ENCODE measurements around the gene TTC24.

TTC24 gene

GRCh38 chr1:156559086-156559796 is 20.3 kb upstream of the TTC24 start:
- no peak for TF ChIP-seq CTCF (IDR thresholded peaks at IDR 0.05; ENCODE audit: low read depth, low read length, missing control alignments)
- in situ Hi-C loops (cut with HindIII; ENCODE audit: low sequenced_read_pairs), result no loop called here
- no peak for DNase-seq (ENCODE audit: low read depth)
- H3K4me3 ChIP-seq (ENCODE audit: low read depth, low read length), result no peak overlapping the region

DNA sequence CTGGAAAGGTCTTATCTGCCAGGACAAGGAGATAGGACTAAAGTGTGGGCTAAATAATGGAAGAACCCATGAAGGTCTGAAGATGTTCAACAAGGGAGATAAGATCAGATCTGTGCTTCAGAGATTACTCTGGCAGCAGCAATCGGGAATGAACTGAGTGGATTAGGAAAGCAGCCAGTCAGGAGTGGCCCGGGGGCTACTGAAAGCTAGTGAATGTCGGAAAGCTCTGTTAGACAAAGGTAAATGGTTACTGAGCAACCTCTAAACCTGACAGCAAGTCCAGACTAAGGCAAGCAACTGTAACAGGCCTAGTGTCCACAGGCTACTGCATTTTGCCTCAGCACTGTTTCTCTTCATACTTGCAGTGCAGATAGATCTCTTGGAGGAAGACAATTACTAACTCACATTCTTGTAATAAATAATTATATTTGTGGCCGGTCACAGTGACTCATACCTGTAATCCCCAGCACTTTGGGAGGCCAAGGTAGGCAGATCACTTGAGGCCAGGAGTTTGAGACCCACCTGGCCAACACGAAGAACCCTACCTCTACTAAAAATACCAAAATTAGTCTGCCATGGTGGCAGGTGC is 19.6 kb upstream of the TTC24 start:
- no peak for DNase-seq (ENCODE audit: low read depth)
- TF ChIP-seq CTCF (IDR thresholded peaks at IDR 0.05; ENCODE audit: low read depth, low read length, missing control alignments), result no peak
- H3K4me3 ChIP-seq (ENCODE audit: low read depth, low read length), result no peak overlapping the region
- in situ Hi-C loops (cut with HindIII; ENCODE audit: low sequenced_read_pairs), result no loop called here

DNA sequence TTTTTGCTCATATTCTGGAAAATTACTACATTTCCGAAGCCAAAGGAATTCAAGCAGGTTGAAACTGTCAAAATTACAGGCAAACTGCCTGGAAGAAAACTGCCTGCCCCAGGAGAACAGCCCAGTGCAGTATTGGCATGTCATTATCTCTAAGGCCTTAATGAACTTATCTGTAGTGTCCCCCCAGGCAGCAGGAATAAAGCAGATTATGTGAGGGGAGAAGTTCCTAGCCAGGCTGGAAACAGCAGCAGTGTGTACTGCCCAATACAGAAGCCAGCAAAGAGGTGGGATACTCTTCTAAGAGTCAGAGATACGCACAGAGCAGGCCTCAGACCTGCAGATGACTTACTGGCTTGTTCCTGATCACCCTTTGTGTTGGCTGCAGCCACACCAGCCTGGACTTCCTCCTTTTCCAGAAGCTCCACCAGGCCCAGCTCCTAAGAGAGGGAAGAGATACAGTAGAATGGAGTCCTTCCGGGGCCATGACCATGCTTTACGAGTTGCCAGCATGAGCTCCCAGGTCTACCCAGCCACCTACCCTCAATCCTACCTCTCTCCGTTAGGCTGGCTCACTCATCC is 18.8 kb upstream of the TTC24 start:
- no peak overlapping the region for H3K4me3 ChIP-seq (ENCODE audit: low read depth, low read length)

DNA sequence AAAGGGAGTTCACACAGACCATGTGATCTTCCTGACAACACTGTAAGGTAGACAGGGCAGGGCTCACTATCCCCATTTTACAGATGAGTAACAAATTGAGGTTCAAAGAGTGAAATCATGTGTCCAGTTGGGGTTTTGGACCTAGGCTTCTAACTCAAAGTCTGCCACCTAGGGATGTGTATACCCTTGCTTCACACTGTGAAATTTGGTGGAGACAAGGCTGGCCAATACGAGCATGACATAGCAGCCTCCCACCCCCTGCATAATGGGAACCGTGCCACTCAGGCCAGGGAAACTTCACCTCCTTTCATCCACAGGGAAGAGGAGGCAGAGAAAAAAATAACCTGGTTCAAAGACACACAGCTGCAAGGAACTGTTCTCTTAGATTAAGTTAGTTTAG is 14.0 kb upstream of the TTC24 start:
- in situ Hi-C loops (cut with HindIII; ENCODE audit: low sequenced_read_pairs), result no loop called here
- no peak for DNase-seq (ENCODE audit: low read depth)
- no peak for TF ChIP-seq CTCF (IDR thresholded peaks at IDR 0.05; ENCODE audit: low read depth, low read length, missing control alignments)
- H3K4me3 ChIP-seq (ENCODE audit: low read depth, low read length), result no peak overlapping the region

More for the DNA sequence above, 18.8 kb upstream of the TTC24 start:
- TF ChIP-seq CTCF (IDR thresholded peaks at IDR 0.05; ENCODE audit: low read depth, low read length, missing control alignments), result no peak
- in situ Hi-C loops (cut with HindIII; ENCODE audit: low sequenced_read_pairs), result no loop called here
- DNase-seq (ENCODE audit: low read depth), result no peak

- H3K4me3 ChIP-seq (ENCODE audit: low read depth, low read length), result no peak overlapping the region
- DNase-seq (ENCODE audit: low read depth), result no peak
- TF ChIP-seq CTCF (IDR thresholded peaks at IDR 0.05; ENCODE audit: low read depth, low read length, missing control alignments), result no peak
- in situ Hi-C loops (cut with HindIII; ENCODE audit: low sequenced_read_pairs), result no loop called here
Measured at GRCh38 chr1:156566436-156566835, 13.1 kb upstream of the TTC24 start.

GRCh38 chr1:156571261-156571852 is 8.2 kb upstream of the TTC24 start:
- peak; percentile 64 for DNase-seq (ENCODE audit: low read depth)
- TF ChIP-seq CTCF (IDR thresholded peaks at IDR 0.05; ENCODE audit: low read depth, low read length, missing control alignments), result no peak
- in situ Hi-C loops (cut with HindIII; ENCODE audit: low sequenced_read_pairs), result no loop called here
- peak overlapping the region; percentile 65 for H3K4me3 ChIP-seq (ENCODE audit: low read depth, low read length)
